Measurements from ENCODE around the gene SEMA3C.
"Not testable (repeated sequence)": the region's sequence is repeated elsewhere in the genome, so short reads cannot be mapped to it uniquely, and the experiment has no call there.

SEMA3C gene

GRCh38 chr7:80918909-80919721 lies at the start of gene SEMA3C:
Gene SEMA3C (minus strand): TSS chr7:80919051. CDS start chr7:80916781, 2,270 bp downstream.
- peak; percentile 95 for DNase-seq

- no peak for DNase-seq
These were observed 49.8 kb upstream of the SEMA3C start for GRCh38 chr7:80968606-80969005.

- DNase-seq = no peak
These were observed 49.1 kb upstream of the SEMA3C start for GRCh38 chr7:80967917-80968297.

- no peak for DNase-seq
These were observed 48.4 kb upstream of the SEMA3C start for GRCh38 chr7:80967071-80967916.

- DNase-seq = no peak
These were observed 41.5 kb upstream of the SEMA3C start for GRCh38 chr7:80960244-80960795.

- DNase-seq = no peak
These were observed 38.5 kb upstream of the SEMA3C start for GRCh38 chr7:80957226-80957777.

- DNase-seq = no peak
These were observed 35.3 kb upstream of the SEMA3C start for GRCh38 chr7:80954191-80954590.

- DNase-seq = no peak
These were observed 31.7 kb upstream of the SEMA3C start for GRCh38 chr7:80950550-80950967.

- DNase-seq = no peak
These were observed 30.6 kb upstream of the SEMA3C start for GRCh38 chr7:80949449-80949848.

GRCh38 chr7:80946858-80947257 lies 28.0 kb upstream of the SEMA3C start:
- no peak for DNase-seq

GRCh38 chr7:80945976-80946375 lies 27.1 kb upstream of the SEMA3C start:
- DNase-seq = no peak

GRCh38 chr7:80943342-80943741 lies 24.5 kb upstream of the SEMA3C start:
- DNase-seq = no peak

- peak; percentile 44 for DNase-seq
These were observed 23.6 kb upstream of the SEMA3C start for GRCh38 chr7:80942261-80943041.

- DNase-seq = no peak
These were observed 22.4 kb upstream of the SEMA3C start for GRCh38 chr7:80941208-80941758.

GRCh38 chr7:80940539-80941207 lies 21.8 kb upstream of the SEMA3C start:
- DNase-seq = no peak

- DNase-seq = no peak
These were observed 18.5 kb upstream of the SEMA3C start for GRCh38 chr7:80937336-80937735.

- DNase-seq = no peak
These were observed 17.3 kb upstream of the SEMA3C start for GRCh38 chr7:80935991-80936780.

- no peak for DNase-seq
These were observed 15.5 kb upstream of the SEMA3C start for GRCh38 chr7:80934321-80934720.

- DNase-seq = no peak
These were observed 13.7 kb upstream of the SEMA3C start for GRCh38 chr7:80932536-80932935.

- DNase-seq = no peak
These were observed 10.8 kb upstream of the SEMA3C start for GRCh38 chr7:80929619-80930018.

- not testable (repeated sequence) for DNase-seq
These were observed 8.1 kb upstream of the SEMA3C start for GRCh38 chr7:80926955-80927354.
